ENCODE data around the gene VSIG10L2. TPM values are rescaled to one million over a fixed set of nuclear protein-coding genes. Genes with fewer than 3 reads are reported as not detected.
"Not testable (repeated sequence)": the region's sequence is repeated elsewhere in the genome, so short reads cannot be mapped to it uniquely, and the experiment has no call there.

VSIG10L2 gene
- total RNA-seq, 1 experiment from 2014 or later: 0.08 TPM

DNA sequence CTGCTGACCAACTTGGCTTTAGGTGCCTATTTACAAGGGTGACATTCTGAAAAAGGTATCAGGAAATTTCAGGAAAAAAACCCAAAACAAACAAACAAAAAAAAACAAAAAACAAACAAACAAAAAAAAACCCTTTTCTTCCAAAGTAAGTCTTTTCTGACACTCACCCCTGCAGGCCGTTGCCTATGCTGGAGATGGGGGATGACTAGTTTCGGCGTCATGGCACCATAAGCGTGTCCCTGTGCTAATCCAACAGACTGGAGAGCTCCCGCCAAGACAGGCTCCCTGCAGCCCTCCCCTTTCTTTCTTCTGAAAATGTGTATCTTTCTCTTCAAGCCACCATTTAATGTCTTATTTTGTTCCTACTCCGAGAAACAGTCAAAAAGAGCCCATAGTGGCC is 13.7 kb downstream of the VSIG10L2 start:
- no peak for DNase-seq (ENCODE audit: low spot score)

DNA sequence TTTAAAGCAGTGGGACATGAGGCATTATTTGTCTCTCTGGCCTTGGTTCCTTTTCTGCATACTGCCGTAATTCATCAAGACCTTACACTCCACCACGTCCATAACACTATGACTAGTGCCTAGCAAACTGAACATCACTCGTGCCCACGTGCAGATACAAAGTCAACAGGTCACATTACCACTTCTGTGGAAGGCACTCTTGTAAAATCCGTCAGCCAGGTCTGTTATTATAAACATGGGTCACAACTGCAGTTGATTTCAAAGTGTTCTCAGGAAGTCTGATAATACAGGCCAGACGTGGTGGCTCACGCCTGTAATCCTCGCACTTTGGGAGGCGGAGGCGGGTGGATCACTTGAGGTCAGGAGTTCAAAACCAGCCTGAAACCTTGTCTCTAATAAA is 14.1 kb downstream of the VSIG10L2 start:
- no peak for DNase-seq (ENCODE audit: low spot score)

DNA sequence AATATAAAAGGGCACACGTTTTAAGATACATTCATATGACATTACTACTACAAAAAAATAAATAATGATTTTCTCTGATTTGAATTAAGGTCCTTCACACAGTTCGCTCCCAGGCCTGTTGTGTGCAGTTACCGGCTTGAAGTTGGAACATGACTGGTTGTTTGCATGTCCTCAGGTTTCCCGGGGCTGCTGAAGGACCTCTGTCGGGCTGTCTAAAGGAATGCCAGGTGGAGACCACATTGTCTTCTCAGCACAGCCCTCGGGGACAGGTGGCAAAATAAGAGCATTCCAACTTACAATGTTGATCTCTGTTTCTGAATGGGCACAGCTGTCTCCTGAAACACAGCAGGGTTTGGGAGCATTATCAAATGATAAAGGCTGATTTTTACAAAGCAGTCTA is 14.9 kb downstream of the VSIG10L2 start:
- no peak for DNase-seq (ENCODE audit: low spot score)

DNA sequence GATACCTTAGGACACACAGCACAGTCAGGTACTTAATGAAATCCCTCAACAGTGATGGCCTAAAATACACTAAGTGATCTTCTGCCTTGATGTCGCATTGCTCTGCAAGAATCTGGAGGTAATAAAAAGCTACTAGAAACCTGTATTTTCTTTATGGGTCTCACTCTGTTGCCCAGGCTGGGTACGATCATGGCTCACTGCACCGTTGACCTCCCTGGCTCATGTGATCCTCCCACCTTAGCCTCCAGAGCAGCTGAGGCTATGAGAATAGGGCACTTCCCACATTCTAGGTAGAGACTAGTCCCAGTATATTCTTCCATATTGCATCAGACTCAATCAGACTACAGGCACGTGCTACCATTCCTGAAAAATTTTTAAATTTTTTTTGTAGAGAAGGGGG is 21.7 kb downstream of the VSIG10L2 start:
- no peak for DNase-seq (ENCODE audit: low spot score)

DNA sequence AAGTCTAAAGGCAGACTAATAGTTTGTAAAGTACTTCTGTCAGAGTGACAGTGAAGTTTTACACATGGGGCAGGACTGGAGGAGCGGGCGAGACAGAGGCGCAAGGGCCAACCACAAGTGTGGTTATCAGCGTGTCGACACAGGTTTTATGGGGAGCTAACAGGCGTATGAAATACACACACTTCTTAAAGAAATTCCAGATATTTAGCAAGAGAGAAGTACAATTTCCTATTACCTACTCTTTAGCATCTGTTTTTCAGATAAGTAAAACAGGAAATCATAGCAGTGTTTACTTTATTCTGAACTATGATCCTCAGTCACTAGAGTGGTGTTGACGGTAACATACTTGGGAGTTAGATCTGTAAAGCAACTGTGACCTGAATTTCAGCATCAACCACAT is 22.5 kb downstream of the VSIG10L2 start:
- DNase-seq (ENCODE audit: low spot score): peak; percentile 62

DNA sequence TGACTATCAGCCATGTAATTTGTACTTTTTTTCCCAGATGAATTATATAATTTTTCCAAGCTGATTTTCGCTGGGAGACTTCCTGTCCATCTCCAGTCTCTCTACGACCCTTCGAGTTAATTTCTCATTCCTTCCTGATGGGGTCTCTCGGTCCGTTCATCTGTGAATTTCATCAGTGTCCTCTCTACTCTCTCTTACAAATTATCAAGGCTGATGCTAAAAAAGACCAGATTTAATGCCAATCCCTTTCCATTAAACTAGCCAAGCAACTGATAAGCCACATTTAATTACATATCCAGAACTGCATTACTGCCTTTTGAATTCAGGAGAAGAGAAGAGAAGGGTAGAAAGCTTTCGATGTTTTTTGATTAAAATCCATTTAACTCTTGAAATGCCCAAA is 25.8 kb downstream of the VSIG10L2 start:
- no peak for DNase-seq (ENCODE audit: low spot score)

DNA sequence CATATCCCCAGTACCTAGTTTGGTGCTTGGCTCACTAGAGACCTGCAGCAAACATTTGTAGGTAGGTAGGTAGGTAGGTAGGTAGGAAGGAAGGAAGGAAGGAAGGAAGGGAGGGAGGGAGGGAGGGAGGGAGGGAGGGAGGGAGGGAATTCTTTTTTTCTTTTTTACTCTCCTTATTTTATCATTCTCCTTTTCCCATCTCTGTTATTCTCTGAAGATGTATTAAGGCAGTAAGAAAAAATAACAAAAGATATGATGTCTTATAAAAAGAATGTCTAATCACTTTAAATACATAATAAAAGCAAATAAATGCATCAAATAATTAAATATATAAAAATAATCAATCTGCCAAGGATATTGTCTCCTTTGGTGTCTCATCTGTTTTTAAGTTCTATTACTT is 28.4 kb downstream of the VSIG10L2 start:
- DNase-seq (ENCODE audit: low spot score): no peak

DNA sequence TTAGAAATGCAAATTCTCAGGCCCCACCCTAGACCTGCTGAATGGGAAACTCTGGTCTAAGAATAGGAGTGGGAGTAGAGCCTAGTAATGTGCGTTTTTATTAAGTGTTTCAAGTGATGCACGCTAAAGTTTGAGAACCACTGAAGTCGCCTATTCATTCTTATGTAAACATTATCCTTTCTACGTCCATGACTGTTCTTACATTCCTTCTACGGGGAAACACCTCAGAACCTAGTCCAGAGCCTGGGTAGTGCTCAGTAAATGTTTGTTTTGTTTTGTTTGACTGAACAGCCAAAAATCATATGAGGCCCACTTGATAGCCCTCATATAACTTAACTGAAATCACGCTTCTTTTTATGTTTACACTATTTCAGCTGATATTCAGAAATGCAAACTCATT is 29.8 kb downstream of the VSIG10L2 start:
- DNase-seq (ENCODE audit: low spot score): no peak

DNA sequence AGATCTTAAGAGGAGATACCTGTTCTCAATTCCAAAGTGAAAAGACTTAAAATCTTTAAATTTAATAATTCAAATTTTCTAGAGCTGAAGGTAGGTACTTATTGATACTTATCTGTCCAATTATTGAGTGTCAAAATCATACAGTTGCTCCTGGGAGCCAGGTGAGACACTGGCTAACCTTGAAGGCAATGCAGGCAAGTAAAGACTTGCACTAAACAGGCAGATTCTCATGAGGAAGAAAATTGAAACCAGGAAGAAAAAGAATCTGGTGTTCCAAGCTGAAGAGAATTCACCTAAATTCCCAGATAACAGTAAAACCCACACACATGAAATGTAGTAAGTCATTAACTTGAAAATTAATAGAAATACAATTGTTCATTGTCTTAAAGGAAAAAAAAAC is 30.3 kb downstream of the VSIG10L2 start:
- no peak for DNase-seq (ENCODE audit: low spot score)

DNA sequence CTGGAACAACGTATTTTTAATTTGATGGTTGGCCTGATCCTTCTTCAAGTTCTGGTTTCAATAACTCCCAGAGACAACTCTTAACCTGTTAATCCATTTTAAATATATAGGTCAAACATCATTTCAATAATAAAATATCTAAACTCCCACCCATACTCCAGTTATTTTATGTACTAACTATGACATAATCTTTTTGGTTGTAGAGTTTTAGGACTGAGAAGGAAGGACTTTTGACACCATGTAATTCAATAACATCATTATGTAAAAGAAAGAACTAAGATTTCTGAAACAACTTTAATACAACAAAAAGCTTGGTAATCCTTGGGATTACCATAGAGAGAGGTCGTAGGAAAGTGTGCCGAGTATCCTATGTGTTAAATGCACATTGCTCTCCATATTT is 31.5 kb downstream of the VSIG10L2 start:
- no peak for DNase-seq (ENCODE audit: low spot score)

DNA sequence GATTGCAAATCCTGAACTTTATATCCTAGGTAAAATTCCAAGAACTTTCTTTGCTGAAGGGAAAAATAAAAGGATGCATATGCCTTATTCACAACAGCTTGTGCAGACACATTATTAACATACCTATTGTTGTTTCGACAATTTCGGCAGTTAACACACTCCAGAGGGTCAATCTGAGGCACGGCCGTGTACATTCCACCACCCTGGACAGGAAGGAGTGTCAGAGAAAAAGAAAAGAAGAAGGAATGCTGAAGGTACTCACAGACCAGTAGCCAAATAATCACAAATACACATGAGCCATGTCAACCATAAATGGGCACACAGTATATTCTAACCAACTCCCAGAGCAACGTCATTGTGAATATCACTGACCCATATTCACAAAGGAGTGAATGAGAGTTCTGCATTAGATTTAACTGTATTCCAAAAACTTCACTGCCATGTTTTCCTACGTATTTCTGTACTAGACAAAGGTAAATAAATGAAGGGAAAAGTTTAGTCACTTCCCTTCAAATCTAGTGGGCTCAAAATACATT is 32.4 kb downstream of the VSIG10L2 start:
- DNase-seq (ENCODE audit: low spot score): no peak

DNA sequence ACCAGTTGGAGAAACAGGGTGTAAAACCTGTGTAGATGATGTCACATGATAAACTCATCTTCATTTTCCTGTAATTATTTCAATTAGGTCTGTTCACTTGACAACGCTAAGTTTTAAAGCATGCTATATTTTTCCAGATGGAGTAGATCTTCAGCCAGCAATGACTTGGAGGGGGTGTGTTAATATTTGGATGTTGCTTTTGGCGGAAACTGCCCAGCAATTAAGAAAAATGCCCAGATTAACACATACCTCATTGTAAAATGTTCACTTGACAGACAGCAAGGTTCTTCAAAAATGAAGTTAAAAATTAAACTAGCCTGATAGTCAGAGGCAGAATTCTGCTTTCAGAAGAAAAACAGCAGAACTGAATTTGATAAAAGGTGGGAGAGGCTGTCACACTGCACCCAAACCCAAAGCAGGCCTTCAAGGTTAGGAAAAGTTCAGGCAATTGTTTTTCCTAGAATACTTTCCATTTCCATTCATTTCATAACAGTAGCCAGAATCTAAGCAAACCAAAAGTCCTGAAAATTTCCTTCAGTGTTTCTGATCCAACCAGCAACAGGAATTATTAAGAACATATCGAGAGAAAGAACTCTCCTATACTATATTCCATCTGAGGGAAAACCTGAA is 33.0 kb downstream of the VSIG10L2 start:
- no peak for DNase-seq (ENCODE audit: low spot score)

DNA sequence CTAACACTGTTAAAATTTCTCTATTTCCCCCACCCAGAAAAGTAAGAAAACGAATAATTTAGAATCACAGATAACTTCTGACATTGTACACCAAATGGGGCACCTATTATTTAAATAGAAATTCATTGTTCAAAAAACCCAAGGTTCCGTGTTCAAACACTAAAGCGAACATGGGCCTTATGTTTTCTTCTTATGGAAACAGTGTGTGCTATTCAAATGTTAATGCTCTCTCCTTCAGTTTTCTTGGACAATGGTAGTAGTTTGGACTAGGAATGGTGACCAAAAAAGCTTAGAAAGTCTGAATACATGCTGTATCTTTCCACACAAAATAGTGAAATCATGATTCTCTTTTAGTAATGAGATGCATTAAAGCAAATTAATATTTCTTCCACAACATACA is 33.7 kb downstream of the VSIG10L2 start:
- no peak for DNase-seq (ENCODE audit: low spot score)

DNA sequence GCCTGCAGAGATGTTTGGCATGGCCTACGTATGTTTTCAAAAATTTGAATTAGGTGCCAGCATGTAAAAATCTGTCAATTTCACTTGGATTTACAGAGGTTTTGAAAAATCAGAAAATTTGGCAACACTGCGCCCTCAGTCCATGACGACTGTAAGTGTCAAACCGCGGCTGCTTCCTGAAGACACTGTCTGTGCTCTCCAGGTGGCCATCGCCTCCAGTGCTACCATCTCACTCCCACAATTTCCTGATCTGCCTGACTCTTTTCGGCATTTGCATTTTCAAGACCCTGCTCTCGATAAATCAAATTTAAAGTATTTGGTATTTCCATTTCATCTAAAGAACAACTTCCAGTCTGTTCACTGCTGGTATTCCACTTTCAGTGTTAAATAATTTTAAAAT is 34.6 kb downstream of the VSIG10L2 start:
- no peak for DNase-seq (ENCODE audit: low spot score)

DNA sequence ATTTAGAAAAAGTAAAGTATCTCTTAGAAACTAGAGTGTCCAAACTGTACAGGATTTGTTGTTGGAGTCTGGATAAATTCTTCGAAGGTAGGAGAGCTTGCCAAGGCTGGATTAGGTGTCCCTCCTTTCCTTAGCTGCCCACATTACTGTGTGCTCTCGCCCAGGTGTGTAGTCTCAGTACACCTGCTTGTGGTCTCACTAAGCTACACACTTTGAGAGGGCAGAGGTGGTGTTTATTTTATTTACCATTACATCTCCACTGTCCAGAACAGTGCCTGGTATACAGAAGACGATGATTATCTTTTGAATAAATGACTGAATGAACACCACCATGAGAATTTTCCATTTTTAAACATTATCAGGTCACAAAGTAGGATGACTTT is 36.5 kb downstream of the VSIG10L2 start:
- no peak for DNase-seq (ENCODE audit: low spot score)

DNA sequence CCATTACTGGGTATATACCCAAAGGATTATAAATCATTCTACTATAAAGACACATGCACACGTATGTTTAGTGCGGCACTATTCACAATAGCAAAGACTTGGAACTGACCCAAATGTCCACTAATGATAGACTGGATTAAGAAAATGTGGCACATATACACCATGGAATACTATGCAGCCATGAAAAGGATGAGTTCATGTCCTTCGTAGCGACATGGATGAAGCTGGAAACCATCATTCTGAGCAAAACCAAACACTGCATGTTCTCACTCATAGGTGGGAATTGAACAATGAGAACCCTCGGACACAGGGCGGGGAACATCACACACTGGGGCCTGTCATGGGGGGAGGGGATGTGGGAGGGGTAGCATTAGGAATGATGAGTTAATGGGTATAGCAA is 40.1 kb downstream of the VSIG10L2 start:
- DNase-seq (ENCODE audit: low spot score): not testable (repeated sequence)

DNA sequence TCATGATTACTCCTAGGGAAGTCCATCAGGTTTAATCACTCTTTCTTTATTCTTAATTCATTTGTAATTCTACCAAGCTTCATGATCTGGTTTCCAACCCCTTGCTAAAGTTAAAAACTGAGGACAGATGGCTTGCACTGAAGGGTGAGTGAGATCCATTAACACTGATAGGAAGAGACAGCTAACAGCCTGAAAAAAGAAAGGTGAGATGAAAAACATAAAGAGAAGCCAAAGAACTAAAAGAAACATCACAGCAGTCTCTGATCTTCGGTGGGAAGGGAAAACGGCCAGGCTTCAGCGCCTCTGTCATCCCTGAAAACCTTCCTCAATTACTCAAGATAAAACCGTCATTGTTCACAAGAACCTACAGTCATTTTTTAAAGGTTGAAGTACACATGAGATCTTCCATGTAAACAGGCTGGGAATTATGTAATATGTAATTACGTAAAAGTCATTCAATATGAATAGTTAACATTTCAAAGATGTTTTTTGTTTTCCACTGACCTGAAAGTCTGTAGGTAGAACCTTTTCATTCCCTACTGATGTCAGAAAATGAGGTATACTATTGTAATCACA is 41.3 kb downstream of the VSIG10L2 start:
- DNase-seq (ENCODE audit: low spot score): no peak

DNA sequence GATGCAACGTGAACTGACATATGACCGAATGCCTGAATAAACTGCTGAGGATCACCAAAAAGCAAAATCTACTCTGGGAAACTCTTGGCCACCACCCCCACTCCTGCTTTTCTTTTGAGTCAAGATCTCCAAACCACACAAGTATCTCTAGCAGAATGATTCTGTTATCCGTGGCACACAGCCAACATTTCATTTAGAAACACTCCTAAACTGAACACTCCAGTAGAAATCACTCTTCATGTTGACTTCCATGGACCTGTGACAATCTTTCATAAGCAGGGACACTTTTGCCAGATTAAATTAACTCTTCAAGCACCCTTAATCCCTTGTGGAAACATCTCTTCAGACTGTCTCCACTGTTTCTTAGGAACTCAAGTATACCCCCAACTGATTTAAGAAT is 44.4 kb downstream of the VSIG10L2 start:
- no peak for DNase-seq (ENCODE audit: low spot score)

DNA sequence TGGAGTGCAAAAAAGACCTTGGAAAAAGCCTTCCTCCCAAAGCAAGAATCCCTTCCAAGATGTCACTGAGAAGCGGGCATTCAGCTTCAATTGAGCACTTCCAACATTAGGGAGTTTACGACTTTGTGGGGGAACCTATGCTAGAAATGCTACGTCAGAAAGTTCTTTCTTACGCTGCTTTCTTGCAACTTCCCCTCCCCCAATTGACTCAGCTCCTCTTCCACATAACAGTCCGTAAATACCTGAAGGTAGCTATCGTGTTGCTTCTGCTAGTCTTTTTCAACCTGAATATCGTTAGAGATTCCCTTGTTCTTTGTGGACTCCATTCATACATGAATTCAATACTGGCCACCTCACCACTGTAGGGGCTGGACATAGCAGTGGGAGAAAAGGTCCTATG is 47.0 kb downstream of the VSIG10L2 start:
- no peak for DNase-seq (ENCODE audit: low spot score)

DNA sequence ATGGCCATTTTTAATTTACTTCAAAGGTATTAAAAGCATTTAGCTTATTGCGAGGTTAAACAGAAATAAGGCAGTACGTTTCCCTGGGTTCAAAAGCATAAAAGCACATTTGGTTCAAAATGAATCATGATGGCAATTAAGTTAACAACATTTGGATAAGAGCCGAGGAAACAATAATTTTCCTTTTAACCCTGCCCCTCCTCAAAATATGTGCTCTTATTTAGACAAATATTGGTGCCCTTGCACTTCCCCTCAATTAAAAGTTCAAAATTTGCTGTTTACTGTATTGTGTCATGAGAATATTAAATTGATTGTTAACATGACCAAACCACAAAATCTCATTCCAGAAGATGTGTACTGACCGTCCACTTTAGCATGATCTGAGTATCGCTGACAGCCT is 48.7 kb downstream of the VSIG10L2 start:
- DNase-seq (ENCODE audit: low spot score): no peak

DNA sequence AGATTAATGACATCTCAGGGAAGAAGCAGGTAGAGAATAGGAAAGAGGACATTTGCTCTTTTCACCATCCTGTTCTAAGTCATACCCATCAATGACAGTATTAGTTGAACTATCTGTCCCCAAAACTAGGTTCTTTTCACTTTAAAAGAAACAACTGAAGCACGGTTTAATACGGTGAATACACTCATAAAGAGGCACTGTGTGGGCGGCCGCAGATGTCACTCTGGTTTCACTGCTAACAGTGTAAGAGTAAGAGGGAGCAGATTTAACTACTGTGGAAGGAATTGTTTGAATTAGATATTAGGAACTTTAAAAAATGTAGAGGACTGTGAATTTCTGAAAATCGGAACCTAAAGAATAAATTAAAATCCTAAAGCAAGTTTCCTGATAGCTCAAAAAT is 49.5 kb downstream of the VSIG10L2 start:
- no peak for DNase-seq (ENCODE audit: low spot score)

DNA sequence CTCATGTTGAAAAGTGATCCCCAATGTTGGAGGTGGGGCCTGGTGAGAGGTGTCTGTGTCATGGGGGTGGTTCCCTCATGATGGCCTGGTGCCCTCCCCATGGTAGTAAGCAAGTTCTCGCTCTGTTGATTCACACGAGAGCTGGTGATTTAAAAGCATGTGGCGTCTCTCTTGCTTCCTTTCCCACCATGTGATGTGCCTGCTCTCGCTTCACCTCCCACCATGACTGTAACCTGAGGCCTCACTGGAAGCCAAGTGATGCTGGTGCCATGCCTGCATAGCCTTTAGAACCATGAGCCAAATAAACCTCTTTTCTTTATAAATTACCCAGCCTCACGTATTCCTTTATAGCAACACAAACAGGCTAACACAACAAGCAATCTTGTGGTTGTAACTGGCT is 52.4 kb downstream of the VSIG10L2 start:
- no peak for DNase-seq (ENCODE audit: low spot score)

DNA sequence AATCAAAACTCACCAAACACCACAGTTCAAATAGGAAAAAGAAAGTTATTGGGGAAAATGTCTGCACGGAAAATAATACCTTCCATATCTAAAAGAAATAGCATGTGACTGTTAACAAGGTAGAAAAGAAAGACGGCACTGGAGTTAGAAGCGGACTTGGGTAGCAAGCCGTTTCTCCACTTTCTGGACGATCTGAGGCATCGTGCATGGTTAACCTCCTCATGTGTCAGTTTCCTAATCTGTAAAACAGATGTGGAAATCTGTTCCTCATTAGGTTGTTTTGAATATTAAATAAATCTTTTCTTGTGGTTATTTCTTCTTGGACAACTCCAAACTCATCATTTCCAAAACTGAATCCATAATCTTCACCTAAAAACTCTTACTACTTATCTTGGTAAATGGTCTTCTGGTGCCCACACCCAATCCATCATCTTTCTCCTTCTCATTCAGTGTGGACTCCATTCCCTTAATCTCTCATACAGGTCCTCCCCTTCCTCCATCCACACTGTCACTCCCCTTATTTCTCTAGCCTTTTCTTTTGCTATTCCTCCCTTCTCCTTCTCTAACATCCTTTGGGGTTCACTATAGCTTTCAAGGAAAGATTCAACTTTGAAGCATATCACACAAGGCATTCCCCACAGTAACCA is 53.5 kb downstream of the VSIG10L2 start:
- DNase-seq (ENCODE audit: low spot score): no peak
